B cell (primary cell): ENCODE data around the gene MYORG. TPM values are rescaled to one million over a fixed set of nuclear protein-coding genes. Genes with fewer than 3 reads are reported as not detected.

Source experiments
- ATAC-seq: fragments of 200-7000 bp; cut with Tn5 transposase; one replicate; pipeline ENCODE4 v1.10.0; 2021; ENCODE audit warnings: low read depth, mild to moderate bottlenecking, moderate number of reproducible peaks, moderate library complexity
- CTCF ChIA-PET: fragments of 350-600 bp; sonication (Branson Sonifier 250); formaldehyde crosslinking; loops from one replicate; lab custom pipeline; 2021; ENCODE audit warnings: antibody characterized with exemption, inconsistent platforms; lab: Charles Lee
- POLR2A ChIA-PET: fragments of 350-600 bp; sonication (Branson Sonifier 250); formaldehyde crosslinking; loops from one replicate; lab custom pipeline; 2021; ENCODE audit warnings: antibody characterized with exemption; lab: Charles Lee
- DNase-seq: peaks from one replicate; pipeline ENCODE4 v3.0.0; 2013
- H2AFZ ChIP-seq: 2 replicates; pipeline ENCODE4 v1.6.1; 2012; ENCODE audit warnings: mild to moderate bottlenecking, low read depth, low read length; ENCODE audit not compliant: insufficient read depth, poor library complexity, severe bottlenecking
- H3K27ac ChIP-seq, 2 donors: 1 replicate in 1 of 2; 2 replicates in 1 of 2; pipeline ENCODE4 v1.5.1; 2012 to 2013; ENCODE audit warnings: low read length in 2 of 2, mild to moderate bottlenecking in 2 of 2, moderate library complexity in 1 of 2
- H3K27me3 ChIP-seq, 4 experiments: fragments of 200-600 bp in 1 of 4; sonication (generic) in 1 of 4; replicated peaks in 1 of 4; 1 replicate in 2 of 4; 2 replicates in 2 of 4; pipeline versions ENCODE4 v1.6.1 to v1.7.0; 2013 to 2016; ENCODE audit warnings: low read length in 3 of 4, mild to moderate bottlenecking in 2 of 4, mixed read lengths in 1 of 4, moderate library complexity in 1 of 4; ENCODE audit not compliant: insufficient read depth in 4 of 4, control insufficient read depth in 3 of 4; ENCODE audit errors: control extremely low read depth in 1 of 4
- H3K36me3 ChIP-seq, 2 experiments: replicated peaks in 1 of 2; 1 replicate in 1 of 2; 2 replicates in 1 of 2; pipeline versions ENCODE4 v1.6.1 to v1.7.1; 2013; ENCODE audit warnings: low read length in 1 of 2; ENCODE audit not compliant: insufficient read depth in 2 of 2, control insufficient read depth in 1 of 2; ENCODE audit errors: control extremely low read depth in 1 of 2, extremely low read depth in 1 of 2
- H3K4me1 ChIP-seq, 2 donors: fragments of 200-600 bp in 1 of 2; sonication (generic) in 1 of 2; 1 replicate in 1 of 2; 2 replicates in 1 of 2; pipeline versions ENCODE4 v1.5.1 to v1.6.1; 2013 to 2017; ENCODE audit warnings: low read length in 2 of 2; ENCODE audit not compliant: control insufficient read depth in 2 of 2, insufficient read depth in 2 of 2
- H3K4me2 ChIP-seq: replicated peaks from 2 replicates; pipeline ENCODE3; 2012; ENCODE audit warnings: mild to moderate bottlenecking, low read depth, low read length; ENCODE audit not compliant: poor library complexity, severe bottlenecking
- H3K4me3 ChIP-seq, 5 experiments: fragments of 200-600 bp in 1 of 5; sonication (generic) in 1 of 5; 1 replicate in 3 of 5; 2 replicates in 2 of 5; pipeline versions ENCODE4 v1.5.1 to v1.7.0; 2011 to 2016; ENCODE audit warnings: low read length in 4 of 5, mild to moderate bottlenecking in 4 of 5, low read depth in 2 of 5, control low read depth in 1 of 5, moderate library complexity in 1 of 5; ENCODE audit not compliant: insufficient read depth in 1 of 5; ENCODE audit errors: control extremely low read depth in 1 of 5, extremely low read depth in 1 of 5
- H3K79me2 ChIP-seq: fragments of 200-600 bp; sonication (generic); one replicate; pipeline ENCODE4 v1.6.0; 2016; ENCODE audit warnings: low read length; ENCODE audit not compliant: control insufficient read depth, insufficient read depth
- H3K9ac ChIP-seq: fragments of 200-600 bp; sonication (generic); 2 replicates; pipeline ENCODE4 v1.6.1; 2017; ENCODE audit warnings: mild to moderate bottlenecking, low read length, moderate library complexity
- H3K9me3 ChIP-seq, 3 donors: one replicate each; pipeline versions ENCODE4 v1.6.1 to v1.7.1; 2013; ENCODE audit warnings: low read length in 2 of 3; ENCODE audit not compliant: control insufficient read depth in 2 of 3, insufficient read depth in 1 of 3; ENCODE audit errors: control extremely low read depth in 1 of 3
- H4K20me1 ChIP-seq: 2 replicates; pipeline ENCODE4 v1.6.0; 2012; ENCODE audit warnings: mild to moderate bottlenecking, low read length; ENCODE audit not compliant: insufficient read depth, control insufficient read depth, poor library complexity, severe bottlenecking
- H3K27ac Mint-ChIP-seq: one replicate; pipeline ENCODE4 v1.8.0; 2021; ENCODE audit warnings: mixed read lengths
- H3K27me3 Mint-ChIP-seq: one replicate; pipeline ENCODE4 v1.8.0; 2021; ENCODE audit warnings: mixed read lengths
- H3K4me1 Mint-ChIP-seq: one replicate; pipeline ENCODE4 v1.8.0; 2021; ENCODE audit warnings: mixed read lengths
- H3K4me3 Mint-ChIP-seq: one replicate; pipeline ENCODE4 v1.8.0; 2021; ENCODE audit warnings: mixed read lengths
- H3K9me3 Mint-ChIP-seq: one replicate; pipeline ENCODE4 v1.8.0; 2022; ENCODE audit warnings: mixed read lengths; ENCODE audit not compliant: insufficient read depth
- CTCF ChIP-seq: fragments of 200-600 bp; IDR thresholded peaks from one replicate; pipeline ENCODE4 v1.8.0; 2022; ENCODE audit warnings: antibody characterized with exemption, mild to moderate bottlenecking
- EZH2 ChIP-seq: IDR thresholded peaks from 2 replicates; pipeline ENCODE4 v1.6.1; 2012; ENCODE audit warnings: borderline replicate concordance, low read depth, mild to moderate bottlenecking, moderate library complexity, low read length; ENCODE audit not compliant: insufficient read depth, poor library complexity, severe bottlenecking
- WGBS: methylation state at CpG from one replicate; pipeline ENCODE4 v1.1.5; 2013; ENCODE audit warnings: missing lambda C conversion rate; ENCODE audit not compliant: insufficient coverage; 5-methylcytosine and 5-hydroxymethylcytosine counted together
- intact Hi-C: fragments of 100-400 bp; cut with micrococcal nuclease; formaldehyde crosslinking; loops from one replicate; pipeline ENCODE4 v1.10.0; 2022
- polyA plus RNA-seq: library from polyadenylated mRNA; depleted of rRNA; stranded (reverse); fragments of >200 nt; gene quantifications from 2 replicates; pipeline ENCODE4 v1.2.3, GENCODE V29; 2012
- total RNA-seq, 2 donors: library from RNA; stranded (reverse); fragments of 120-200 nt in 1 of 2; gene quantifications; 1 replicate in 1 of 2; 2 replicates in 1 of 2; pipeline versions ENCODE4 v1.2.3 to v1.2.4, GENCODE V29; 2013 to 2022

Gene MYORG
- total and polyA plus RNA-seq, 2 donors (not counting 1 experiment from before 2014, with no cell fraction given): 0.27 to 0.37 TPM

GRCh38 chr9:34409154-34409553 lies 32.5 kb upstream of the MYORG start:
- intact Hi-C loops: no loop called here
- ChIA-PET POLR2A (no interaction called here), CTCF (interaction anchor here (1.5 kb wide), 1 partner anchor 87 kb away, joined by 3 read pairs; no protein-coding TSS in a partner anchor)
- no peak for ATAC-seq
- Histone ChIP-seq H3K9ac (no peak overlapping the region), H4K20me1 (no peaks in the 10 kb centered on the region), H3K27me3 (no peaks in the 10 kb centered on the region), H3K4me3 (no peak overlapping the region), H3K4me1 (no peaks in the 10 kb centered on the region), H2AFZ (no peak overlapping the region), H3K4me2 (no peak overlapping the region), H3K9me3 (no peaks in the 10 kb centered on the region), H3K27ac (no peak overlapping the region), H3K79me2 (no peaks in the 10 kb centered on the region), H3K36me3 (no peaks in the 10 kb centered on the region)
- Mint-ChIP-seq H3K27me3 (no peaks in the 10 kb centered on the region), H3K27ac (no peak overlapping the region), H3K9me3 (no peaks in the 10 kb centered on the region), H3K4me1 (no peaks in the 10 kb centered on the region), H3K4me3 (no peak overlapping the region)
- no peak for DNase-seq
- WGBS: no CpG with 5 or more reads among the region's 2 CpGs
- TF ChIP-seq EZH2: no peak

- no peak overlapping the region for H3K9ac ChIP-seq
- no peak for ATAC-seq
- H3K79me2 ChIP-seq: no peaks in the 10 kb centered on the region
- H3K36me3 ChIP-seq: peaks cover 0 to 4% of the 10 kb centered on the region in 2 experiments
- intact Hi-C loops: no loop called here
- ChIA-PET CTCF (no interaction called here), POLR2A (no interaction called here)
- no peaks in the 10 kb centered on the region for H4K20me1 ChIP-seq
- Mint-ChIP-seq H3K4me1 (no peaks in the 10 kb centered on the region), H3K9me3 (no peaks in the 10 kb centered on the region), H3K27ac (no peak overlapping the region), H3K4me3 (no peak overlapping the region), H3K27me3 (no peaks in the 10 kb centered on the region)
- no peaks in the 10 kb centered on the region for H3K27me3 ChIP-seq
- no peak for TF ChIP-seq CTCF
- TF ChIP-seq EZH2: no peak
- H2AFZ ChIP-seq: no peak overlapping the region
- no peak for DNase-seq
- no peak overlapping the region for H3K4me3 ChIP-seq
- no peaks in the 10 kb centered on the region for H3K4me1 ChIP-seq
- H3K4me2 ChIP-seq: no peak overlapping the region
- WGBS: 100% methylated on average over 1 of the region's 1 CpG
- no peaks in the 10 kb centered on the region for H3K9me3 ChIP-seq
- no peak overlapping the region for H3K27ac ChIP-seq
Measured at GRCh38 chr9:34408173-34408572, 31.5 kb upstream of the MYORG start.
